GM13976 (cell line): Measurements from ENCODE around the gene LRIG1.

Experiments
- DNase-seq: peaks from one replicate; pipeline ENCODE4 v3.0.0; 2012; ENCODE audit warnings: low spot score
- in situ Hi-C: fragments of 300-500 bp; cut with MboI; formaldehyde crosslinking; loops from one replicate; pipeline ENCODE4 v1.12.0; 2022; ENCODE audit warnings: low sequenced_read_pairs, mixed read lengths, inconsistent platforms; ENCODE audit not compliant: unreplicated experiment
- TF ChIP-seq, protein P1 (sequence below): IDR thresholded peaks from 2 replicates; pipeline ENCODE4 v1.5.1; 2012; ENCODE audit warnings: borderline replicate concordance, mild to moderate bottlenecking; ENCODE audit not compliant: insufficient read depth; ENCODE audit errors: extremely low read depth, missing control alignments, control extremely low read depth

Gene LRIG1

DNA sequence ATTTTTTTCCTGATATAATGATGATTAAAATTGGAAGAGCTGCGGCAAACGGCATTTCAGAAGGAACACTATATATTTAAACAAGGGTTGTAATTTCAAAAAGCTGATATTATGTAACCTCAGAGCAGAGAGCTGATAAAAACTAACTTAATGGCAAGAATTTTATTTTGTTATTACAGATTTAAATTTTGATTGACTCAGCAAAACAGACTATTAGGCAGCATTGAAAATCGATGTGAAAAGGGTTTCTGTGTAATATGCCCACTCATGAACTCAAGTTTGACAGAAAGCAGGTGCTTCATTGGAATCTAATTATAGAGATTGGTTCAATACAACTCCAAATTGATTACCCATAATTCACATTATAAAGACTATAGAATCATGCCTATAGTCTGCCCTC is 24.9 kb upstream of the LRIG1 start:
- DNase-seq, result no peak
- in situ Hi-C loops, result no loop called here
- TF ChIP-seq, protein P1, sequence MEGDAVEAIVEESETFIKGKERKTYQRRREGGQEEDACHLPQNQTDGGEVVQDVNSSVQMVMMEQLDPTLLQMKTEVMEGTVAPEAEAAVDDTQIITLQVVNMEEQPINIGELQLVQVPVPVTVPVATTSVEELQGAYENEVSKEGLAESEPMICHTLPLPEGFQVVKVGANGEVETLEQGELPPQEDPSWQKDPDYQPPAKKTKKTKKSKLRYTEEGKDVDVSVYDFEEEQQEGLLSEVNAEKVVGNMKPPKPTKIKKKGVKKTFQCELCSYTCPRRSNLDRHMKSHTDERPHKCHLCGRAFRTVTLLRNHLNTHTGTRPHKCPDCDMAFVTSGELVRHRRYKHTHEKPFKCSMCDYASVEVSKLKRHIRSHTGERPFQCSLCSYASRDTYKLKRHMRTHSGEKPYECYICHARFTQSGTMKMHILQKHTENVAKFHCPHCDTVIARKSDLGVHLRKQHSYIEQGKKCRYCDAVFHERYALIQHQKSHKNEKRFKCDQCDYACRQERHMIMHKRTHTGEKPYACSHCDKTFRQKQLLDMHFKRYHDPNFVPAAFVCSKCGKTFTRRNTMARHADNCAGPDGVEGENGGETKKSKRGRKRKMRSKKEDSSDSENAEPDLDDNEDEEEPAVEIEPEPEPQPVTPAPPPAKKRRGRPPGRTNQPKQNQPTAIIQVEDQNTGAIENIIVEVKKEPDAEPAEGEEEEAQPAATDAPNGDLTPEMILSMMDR, result no peak

DNA sequence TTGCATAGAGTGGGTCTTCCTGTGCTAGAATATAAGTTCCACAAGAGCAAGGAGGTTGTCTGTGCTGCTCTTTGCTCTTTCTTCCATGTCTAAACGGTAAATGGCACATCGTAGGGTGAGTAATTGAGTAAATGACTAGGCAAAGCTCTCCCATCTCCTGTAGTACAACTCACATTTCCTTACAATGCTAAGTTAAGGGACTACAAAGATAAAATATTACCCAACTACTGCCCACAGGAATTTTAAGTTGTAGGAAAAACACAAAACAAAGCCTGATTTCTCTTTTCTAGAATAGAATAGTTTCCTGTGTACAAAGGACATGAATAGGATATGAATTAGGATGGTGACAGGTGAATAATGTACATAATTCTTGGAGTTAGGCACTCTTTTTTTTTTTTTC is 19.9 kb upstream of the LRIG1 start:
- TF ChIP-seq, protein P1, result no peak
- DNase-seq, result no peak
- in situ Hi-C loops, result no loop called here

DNA sequence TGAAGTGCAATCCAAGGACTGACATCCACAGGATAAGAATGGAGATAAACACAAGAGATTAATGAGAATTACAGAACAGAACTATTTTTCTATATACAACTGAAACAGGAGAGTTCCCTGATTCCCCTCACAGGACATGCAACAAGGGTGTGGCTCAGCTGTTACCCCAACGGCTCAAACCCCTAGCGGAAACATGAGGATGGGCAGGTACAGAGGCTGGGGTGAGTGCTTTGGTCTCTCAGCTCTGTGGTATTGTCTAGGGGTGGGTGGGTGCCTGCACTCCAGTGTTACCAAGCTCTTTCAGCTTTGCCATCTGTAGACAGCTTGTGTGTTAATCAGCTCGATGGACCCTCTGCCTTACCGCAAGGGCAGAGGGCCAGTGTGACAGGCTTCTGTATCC is 17.8 kb upstream of the LRIG1 start:
- TF ChIP-seq, protein P1, result no peak
- in situ Hi-C loops, result no loop called here
- DNase-seq, result no peak

DNA sequence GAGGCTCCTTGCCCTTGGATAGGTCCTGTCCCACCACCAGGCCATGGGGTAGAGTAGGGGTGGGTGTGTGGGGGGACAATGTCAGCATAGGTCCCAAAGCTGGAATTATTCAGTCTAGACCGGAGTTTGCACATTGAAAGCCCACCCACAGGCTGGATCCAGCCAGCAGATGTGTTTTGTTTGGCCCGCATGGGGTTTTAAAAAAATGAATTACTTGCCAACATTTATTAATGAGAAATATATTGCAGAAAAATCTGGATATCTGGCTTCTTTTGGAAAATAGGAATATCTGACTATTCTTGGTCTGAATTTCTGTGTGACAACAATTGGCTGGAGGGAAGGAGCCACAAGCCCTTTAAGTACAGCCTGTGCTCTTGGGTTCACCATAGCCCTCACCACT is 17.3 kb upstream of the LRIG1 start:
- TF ChIP-seq, protein P1, result no peak
- in situ Hi-C loops, result no loop called here
- no peak for DNase-seq

DNA sequence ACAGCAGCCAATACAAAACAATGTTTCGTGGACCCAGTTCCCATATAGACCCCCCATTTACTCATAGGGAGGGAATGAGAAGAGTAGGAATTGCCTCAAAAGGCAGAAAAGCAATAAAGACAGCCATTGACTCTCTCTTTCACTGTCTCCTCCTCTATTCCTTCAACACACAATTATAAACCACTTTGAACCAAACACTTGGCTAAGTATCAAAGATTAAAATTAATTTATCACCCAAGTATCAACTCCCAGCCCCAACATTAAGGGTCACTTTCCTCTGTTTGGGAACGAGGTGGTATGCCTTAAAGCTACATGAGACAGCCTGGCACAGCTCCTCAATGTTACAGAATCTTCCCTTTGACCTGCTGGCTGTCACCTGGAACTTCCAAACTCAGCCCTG is 16.4 kb upstream of the LRIG1 start:
- TF ChIP-seq, protein P1, result no peak
- no peak for DNase-seq
- in situ Hi-C loops, result no loop called here

DNA sequence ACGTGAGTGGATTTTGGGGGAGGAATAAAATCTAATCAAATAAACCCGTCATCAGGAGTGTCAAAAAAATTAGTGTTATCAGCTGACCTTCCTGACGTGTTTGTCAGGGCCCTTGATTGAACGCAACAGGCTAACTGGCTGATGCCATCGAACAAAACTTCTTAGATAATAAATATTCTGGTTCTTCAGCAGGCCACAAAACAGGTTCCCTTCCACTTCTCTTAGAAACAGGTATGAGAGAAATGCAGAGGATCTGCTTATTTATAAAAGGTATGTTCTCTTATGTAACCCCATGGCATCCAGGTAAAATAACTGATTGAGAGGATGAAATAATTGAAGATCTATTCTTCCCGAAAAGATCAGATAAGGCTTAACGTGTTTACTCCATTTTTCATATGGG is 7.6 kb upstream of the LRIG1 start:
- no peak for DNase-seq
- in situ Hi-C loops, result no loop called here
- TF ChIP-seq, protein P1, result no peak
